Measurements from ENCODE around the gene MCM5.
"Not testable (repeated sequence)": the region's sequence is repeated elsewhere in the genome, so short reads cannot be mapped to it uniquely, and the experiment has no call there.

The MCM5 gene

GRCh38 chr22:35359380-35360065, 40.4 kb upstream of the MCM5 start:
- TF ChIP-seq, protein P1, sequence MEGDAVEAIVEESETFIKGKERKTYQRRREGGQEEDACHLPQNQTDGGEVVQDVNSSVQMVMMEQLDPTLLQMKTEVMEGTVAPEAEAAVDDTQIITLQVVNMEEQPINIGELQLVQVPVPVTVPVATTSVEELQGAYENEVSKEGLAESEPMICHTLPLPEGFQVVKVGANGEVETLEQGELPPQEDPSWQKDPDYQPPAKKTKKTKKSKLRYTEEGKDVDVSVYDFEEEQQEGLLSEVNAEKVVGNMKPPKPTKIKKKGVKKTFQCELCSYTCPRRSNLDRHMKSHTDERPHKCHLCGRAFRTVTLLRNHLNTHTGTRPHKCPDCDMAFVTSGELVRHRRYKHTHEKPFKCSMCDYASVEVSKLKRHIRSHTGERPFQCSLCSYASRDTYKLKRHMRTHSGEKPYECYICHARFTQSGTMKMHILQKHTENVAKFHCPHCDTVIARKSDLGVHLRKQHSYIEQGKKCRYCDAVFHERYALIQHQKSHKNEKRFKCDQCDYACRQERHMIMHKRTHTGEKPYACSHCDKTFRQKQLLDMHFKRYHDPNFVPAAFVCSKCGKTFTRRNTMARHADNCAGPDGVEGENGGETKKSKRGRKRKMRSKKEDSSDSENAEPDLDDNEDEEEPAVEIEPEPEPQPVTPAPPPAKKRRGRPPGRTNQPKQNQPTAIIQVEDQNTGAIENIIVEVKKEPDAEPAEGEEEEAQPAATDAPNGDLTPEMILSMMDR (IDR thresholded peaks at IDR 0.05; ENCODE audit: low read depth, low read length) = no peak

DNA sequence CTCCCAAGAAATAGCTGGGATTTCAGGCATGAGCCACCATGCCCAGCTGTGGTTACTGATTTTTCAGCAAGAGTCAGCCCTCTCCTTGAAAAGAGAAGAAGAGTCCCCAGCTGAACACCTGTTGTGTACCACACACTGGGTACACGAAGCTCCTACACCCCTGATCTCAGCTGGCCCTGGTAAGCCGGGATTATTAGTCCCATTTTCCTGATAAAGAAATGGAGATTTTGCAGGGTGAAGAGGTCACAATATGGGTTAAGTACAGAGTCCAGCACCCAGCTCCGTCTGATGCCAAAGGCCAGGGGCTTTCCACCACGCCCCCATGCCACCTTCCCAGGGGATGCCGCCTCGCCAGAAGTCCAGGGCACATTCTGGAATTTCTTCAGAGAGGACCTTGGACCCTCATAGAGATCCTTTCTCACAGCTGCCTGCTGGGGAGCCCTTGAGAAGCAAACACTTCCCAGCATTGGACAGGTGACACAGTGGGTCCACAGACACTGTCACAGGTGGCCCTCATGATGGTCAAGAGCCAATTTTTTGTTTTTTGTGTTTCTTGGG, 38.9 kb upstream of the MCM5 start:
- TF ChIP-seq, protein P1 (IDR thresholded peaks at IDR 0.05; ENCODE audit: low read depth, low read length) = no peak
- H3K4me3 ChIP-seq (ENCODE audit: low read depth, low read length) = no peak overlapping the region

More at GRCh38 chr22:35359380-35360065, 40.4 kb upstream of the MCM5 start:
- H3K4me3 ChIP-seq (ENCODE audit: low read depth, low read length) = no peak overlapping the region

- TF ChIP-seq, protein P1 (IDR thresholded peaks at IDR 0.05; ENCODE audit: low read depth, low read length) = no peak
- no peak overlapping the region for H3K4me3 ChIP-seq (ENCODE audit: low read depth, low read length)
Observed at GRCh38 chr22:35363566-35364086, 36.3 kb upstream of the MCM5 start.

DNA sequence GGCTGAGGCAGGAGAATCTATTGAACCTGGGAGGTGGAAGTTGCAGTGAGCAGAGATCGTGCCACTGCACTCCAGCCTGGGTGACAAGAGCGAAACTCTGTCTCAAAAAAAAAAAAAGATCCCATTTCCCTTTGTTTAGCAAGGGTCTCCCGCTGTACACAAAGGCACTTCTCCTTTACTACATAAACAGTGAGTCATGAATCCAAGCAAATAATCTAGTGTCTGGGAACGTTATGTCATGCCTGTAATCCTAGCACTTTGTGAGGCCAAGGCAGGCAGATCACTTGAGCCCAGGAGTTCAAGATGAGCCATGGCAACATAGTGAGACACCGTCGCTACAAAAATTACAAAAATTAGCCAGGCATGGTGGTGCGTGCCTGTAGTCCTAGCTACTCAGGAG, 35.7 kb upstream of the MCM5 start:
- not testable (repeated sequence) for H3K4me3 ChIP-seq (ENCODE audit: low read depth, low read length)

- TF ChIP-seq, protein P1 (IDR thresholded peaks at IDR 0.05; ENCODE audit: low read depth, low read length) = no peak
- H3K4me3 ChIP-seq (ENCODE audit: low read depth, low read length) = no peak overlapping the region
Observed at GRCh38 chr22:35367331-35367886, 32.5 kb upstream of the MCM5 start.

GRCh38 chr22:35368386-35368785, 31.6 kb upstream of the MCM5 start:
- TF ChIP-seq, protein P1 (IDR thresholded peaks at IDR 0.05; ENCODE audit: low read depth, low read length) = no peak
- H3K4me3 ChIP-seq (ENCODE audit: low read depth, low read length) = no peak overlapping the region

DNA sequence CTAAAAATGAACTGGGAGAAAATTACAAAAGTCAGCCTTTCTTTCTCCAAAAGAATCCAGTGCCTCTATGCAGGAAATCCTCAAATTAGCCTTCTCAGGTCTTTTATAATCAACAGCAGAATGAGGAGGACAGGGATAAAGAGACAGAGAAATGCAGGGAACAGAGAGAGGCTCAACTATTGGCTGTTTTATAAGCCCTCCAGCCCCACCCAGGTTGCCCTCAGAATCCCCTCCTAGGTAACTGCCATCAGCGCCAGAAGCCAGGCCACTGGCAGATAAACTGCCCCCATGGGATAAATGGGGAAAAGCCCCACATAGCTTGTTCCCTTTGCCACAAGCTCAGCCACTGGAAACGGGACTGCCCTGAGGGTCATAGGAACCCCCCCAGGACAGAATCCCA, 29.9 kb upstream of the MCM5 start:
- H3K4me3 ChIP-seq (ENCODE audit: low read depth, low read length) = no peak overlapping the region
- TF ChIP-seq, protein P1 (IDR thresholded peaks at IDR 0.05; ENCODE audit: low read depth, low read length) = no peak

All from WI38 (cell line).